Stomach (tissue), 9 donors: ENCODE results near the gene LAMTOR1. TPM values are rescaled to one million over a fixed set of nuclear protein-coding genes. Genes with fewer than 3 reads are reported as not detected.

ENCODE experiments used
- DNase-seq, 2 donors: peaks; one replicate each; pipeline versions ENCODE4 v3.0.0 to v3.0.0-alpha.2; 2013 to 2019
- H3K27ac ChIP-seq, 5 donors: fragments of 200-600 bp in 4 of 5; sonication (generic) in 4 of 5; one replicate each; pipeline ENCODE4 v1.5.1; 2013 to 2019; ENCODE audit warnings: mild to moderate bottlenecking in 1 of 5, moderate library complexity in 1 of 5
- H3K27me3 ChIP-seq, 3 donors: fragments of 200-600 bp; sonication (generic); one replicate each; pipeline ENCODE4 v1.5.1; 2017 to 2019; ENCODE audit warnings: mixed run types in 1 of 3
- H3K36me3 ChIP-seq, 4 donors: fragments of 200-600 bp; sonication (generic); 1 replicate in 3 of 4; 2 replicates in 1 of 4; pipeline ENCODE4 v1.5.1; 2016 to 2019
- H3K4me1 ChIP-seq, 4 donors: fragments of 200-600 bp; sonication (generic); one replicate each; pipeline ENCODE4 v1.5.1; 2016 to 2019
- H3K4me3 ChIP-seq, 4 donors: fragments of 200-600 bp; sonication (generic) in 3 of 4; one replicate each; pipeline ENCODE4 v1.5.1; 2016 to 2019; ENCODE audit warnings: mild to moderate bottlenecking in 1 of 4
- H3K9me3 ChIP-seq, 4 donors: fragments of 200-600 bp; sonication (generic); one replicate each; pipeline ENCODE4 v1.5.1; 2016 to 2019
- EP300 ChIP-seq: sonication (generic); formaldehyde crosslinking; IDR thresholded peaks from one replicate; pipeline ENCODE4 v1.6.1; 2017; ENCODE audit warnings: antibody characterized with exemption
- POLR2A ChIP-seq, 4 donors: fragments of 450-650 bp; IDR thresholded peaks; one replicate each; pipeline ENCODE4 v1.6.1; 2016; ENCODE audit warnings: antibody characterized with exemption in 4 of 4, control low read depth in 2 of 4, mild to moderate bottlenecking in 1 of 4, moderate library complexity in 1 of 4
- POLR2AphosphoS5 ChIP-seq, 3 donors: sonication (generic); formaldehyde crosslinking; IDR thresholded peaks; one replicate each; pipeline ENCODE4 v1.6.1; 2016; ENCODE audit warnings: antibody characterized with exemption in 3 of 3
- WGBS, 5 donors: extraction: QIAGEN DNeasy Blood & Tissue Kit in 3 of 5; methylation state at CpG; one replicate each; pipeline versions ENCODE4 v1.1.5 to v1.1.7; 2013 to 2018; 5-methylcytosine and 5-hydroxymethylcytosine counted together
- intact Hi-C: fragments of 100-400 bp; cut with DNase I; formaldehyde crosslinking; loops from one replicate; pipeline ENCODE4 v1.15.1; 2023; ENCODE audit warnings: low total_unique reads
- polyA plus RNA-seq, 3 donors: library from polyadenylated mRNA; stranded (reverse); fragments of 200-250 nt; gene quantifications; one replicate each; pipeline ENCODE4 v1.2.3, GENCODE V29; 2013
- total RNA-seq, 5 donors: library from RNA; depleted of rRNA; stranded (reverse); fragments of >200 nt; gene quantifications; one replicate each; pipeline versions ENCODE4 v1.1.0 to v1.2.3, GENCODE V29; 2014 to 2016
- TF ChIP-seq, protein P1 (sequence below), 7 experiments: fragments of 450-650 bp in 4 of 7; fragments of 200-600 bp in 3 of 7; sonication (generic) in 3 of 7; IDR thresholded peaks; one replicate each; pipeline ENCODE4 v1.5.1; 2016 to 2019; ENCODE audit warnings: antibody characterized with exemption in 7 of 7, control low read depth in 2 of 7, mild to moderate bottlenecking in 1 of 7
- donor health status: healthy with polysubstance abuse.
- donor health status: Bipolar disorder and iron deficiency.
- donor health status: healthy.

The LAMTOR1 gene
- total and polyA plus RNA-seq, 8 donors: 3.5 to 159 (median 94.3) TPM

DNA sequence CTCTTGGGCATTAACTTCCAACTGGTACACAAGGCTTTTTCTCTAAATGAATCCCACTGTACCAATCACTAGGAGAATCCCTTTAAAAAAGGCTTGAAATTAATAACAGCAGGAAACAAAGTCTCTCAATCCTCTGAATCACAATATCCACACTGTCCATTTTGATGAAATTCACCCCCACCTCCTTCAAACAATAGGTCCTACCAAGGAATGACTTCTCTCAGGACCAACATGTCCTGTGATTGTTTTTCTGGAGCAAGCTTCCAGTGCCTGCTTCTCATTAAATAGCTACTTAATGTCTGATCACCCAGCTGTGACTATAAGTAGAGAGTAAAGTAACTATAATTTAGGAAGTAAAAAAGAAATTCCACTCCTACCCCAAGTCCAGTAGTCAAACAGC, 35.8 kb downstream of the LAMTOR1 start:
- H3K27me3 ChIP-seq: no peaks in the 10 kb centered on the region
- H3K4me3 ChIP-seq: no peak overlapping the region
- no peaks in the 10 kb centered on the region for H3K9me3 ChIP-seq
- intact Hi-C loops: no loop called here
- peaks cover 32 to 61% (median 45%) of the 10 kb centered on the region in 4 donors for H3K4me1 ChIP-seq
- H3K36me3 ChIP-seq: peaks cover 0 to 19% (median 8%) of the 10 kb centered on the region in 4 donors
- peak overlapping the region in 3 of 5 donors; percentile 38 to 80 (median 42) for H3K27ac ChIP-seq
- DNase-seq: no peak
- TF ChIP-seq EP300: no peak
- TF ChIP-seq, protein P1, sequence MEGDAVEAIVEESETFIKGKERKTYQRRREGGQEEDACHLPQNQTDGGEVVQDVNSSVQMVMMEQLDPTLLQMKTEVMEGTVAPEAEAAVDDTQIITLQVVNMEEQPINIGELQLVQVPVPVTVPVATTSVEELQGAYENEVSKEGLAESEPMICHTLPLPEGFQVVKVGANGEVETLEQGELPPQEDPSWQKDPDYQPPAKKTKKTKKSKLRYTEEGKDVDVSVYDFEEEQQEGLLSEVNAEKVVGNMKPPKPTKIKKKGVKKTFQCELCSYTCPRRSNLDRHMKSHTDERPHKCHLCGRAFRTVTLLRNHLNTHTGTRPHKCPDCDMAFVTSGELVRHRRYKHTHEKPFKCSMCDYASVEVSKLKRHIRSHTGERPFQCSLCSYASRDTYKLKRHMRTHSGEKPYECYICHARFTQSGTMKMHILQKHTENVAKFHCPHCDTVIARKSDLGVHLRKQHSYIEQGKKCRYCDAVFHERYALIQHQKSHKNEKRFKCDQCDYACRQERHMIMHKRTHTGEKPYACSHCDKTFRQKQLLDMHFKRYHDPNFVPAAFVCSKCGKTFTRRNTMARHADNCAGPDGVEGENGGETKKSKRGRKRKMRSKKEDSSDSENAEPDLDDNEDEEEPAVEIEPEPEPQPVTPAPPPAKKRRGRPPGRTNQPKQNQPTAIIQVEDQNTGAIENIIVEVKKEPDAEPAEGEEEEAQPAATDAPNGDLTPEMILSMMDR (IDR thresholded peaks at IDR 0.05): no peak

DNA sequence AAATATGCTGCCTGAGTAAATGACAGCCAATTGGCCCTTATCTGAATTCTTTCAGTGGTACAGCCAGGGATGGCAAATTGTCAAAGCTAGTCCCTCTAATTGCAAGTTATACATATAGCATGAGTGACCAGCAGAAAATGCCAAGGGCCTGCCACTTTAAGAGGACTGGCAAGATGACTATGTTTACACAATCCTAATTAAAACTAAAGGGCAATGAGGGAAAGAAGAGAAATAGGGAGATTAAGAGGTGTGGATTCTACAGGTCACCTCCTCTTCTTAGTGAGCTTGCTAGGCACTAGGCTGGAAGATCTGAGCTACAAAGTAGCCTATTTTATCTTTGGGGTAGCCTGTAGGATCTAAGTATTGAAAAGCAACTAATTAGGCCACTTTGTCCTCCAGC, 36.2 kb downstream of the LAMTOR1 start:
- no peaks in the 10 kb centered on the region for H3K27me3 ChIP-seq
- no peak overlapping the region for H3K4me3 ChIP-seq
- intact Hi-C loops: no loop called here
- peaks cover 0 to 24% (median 11%) of the 10 kb centered on the region in 4 donors for H3K36me3 ChIP-seq
- no peak for TF ChIP-seq EP300
- TF ChIP-seq POLR2A (IDR thresholded peaks at IDR 0.05): no peak
- TF ChIP-seq, protein P1 (IDR thresholded peaks at IDR 0.05): no peak
- TF ChIP-seq POLR2AphosphoS5 (IDR thresholded peaks at IDR 0.05): no peak
- H3K9me3 ChIP-seq: no peaks in the 10 kb centered on the region
- H3K4me1 ChIP-seq: peaks cover 28 to 57% (median 41%) of the 10 kb centered on the region in 4 donors
- DNase-seq: no peak
- peak overlapping the region in 3 of 5 donors; percentile 38 to 80 (median 42) for H3K27ac ChIP-seq

DNA sequence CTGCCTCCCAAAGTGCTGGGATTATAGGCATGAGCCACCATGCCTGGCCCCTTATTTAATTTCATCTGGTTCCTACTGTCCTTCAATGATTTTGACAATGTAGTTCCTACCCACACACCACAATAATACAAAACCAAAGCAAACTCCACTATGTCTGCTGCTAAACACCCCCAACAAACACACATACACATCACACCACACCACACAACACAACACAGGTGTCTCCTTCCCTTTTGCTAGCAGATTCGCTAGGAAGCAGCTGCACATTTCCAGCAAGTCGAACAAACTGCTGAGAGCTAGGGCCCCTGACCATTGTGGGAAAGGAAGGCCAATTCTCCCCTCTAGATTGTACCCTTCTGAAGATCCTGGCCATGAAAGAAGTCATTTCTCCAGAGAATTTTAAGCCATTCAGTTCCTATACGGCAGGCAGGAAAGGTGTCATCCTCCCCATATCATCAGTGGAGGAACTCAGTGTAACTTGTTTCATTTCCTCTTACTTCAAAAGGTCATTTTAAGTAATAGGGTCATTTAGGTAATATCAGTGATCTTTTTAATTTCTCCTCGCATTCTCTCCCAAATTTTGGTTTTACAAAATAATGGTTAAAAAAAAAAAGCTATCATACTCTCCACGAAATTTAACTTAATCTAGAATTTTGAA, 41.2 kb downstream of the LAMTOR1 start:
- H3K9me3 ChIP-seq: no peaks in the 10 kb centered on the region
- H3K27ac ChIP-seq: no peak overlapping the region
- H3K4me1 ChIP-seq: peaks cover 0 to 9% (median 5%) of the 10 kb centered on the region in 4 donors
- TF ChIP-seq, protein P1 (IDR thresholded peaks at IDR 0.05): no peak
- TF ChIP-seq POLR2AphosphoS5 (IDR thresholded peaks at IDR 0.05): no peak
- no peak for TF ChIP-seq POLR2A (IDR thresholded peaks at IDR 0.05)
- TF ChIP-seq EP300: no peak
- H3K36me3 ChIP-seq: peaks cover 0 to 32% (median 13%) of the 10 kb centered on the region in 4 donors
- H3K27me3 ChIP-seq: no peaks in the 10 kb centered on the region
- no peak for DNase-seq
- WGBS, 5 donors: 88 to 93% (median 93%) methylated on average over 5 of the region's 5 CpGs
- no peak overlapping the region for H3K4me3 ChIP-seq
- intact Hi-C loops: no loop called here

DNA sequence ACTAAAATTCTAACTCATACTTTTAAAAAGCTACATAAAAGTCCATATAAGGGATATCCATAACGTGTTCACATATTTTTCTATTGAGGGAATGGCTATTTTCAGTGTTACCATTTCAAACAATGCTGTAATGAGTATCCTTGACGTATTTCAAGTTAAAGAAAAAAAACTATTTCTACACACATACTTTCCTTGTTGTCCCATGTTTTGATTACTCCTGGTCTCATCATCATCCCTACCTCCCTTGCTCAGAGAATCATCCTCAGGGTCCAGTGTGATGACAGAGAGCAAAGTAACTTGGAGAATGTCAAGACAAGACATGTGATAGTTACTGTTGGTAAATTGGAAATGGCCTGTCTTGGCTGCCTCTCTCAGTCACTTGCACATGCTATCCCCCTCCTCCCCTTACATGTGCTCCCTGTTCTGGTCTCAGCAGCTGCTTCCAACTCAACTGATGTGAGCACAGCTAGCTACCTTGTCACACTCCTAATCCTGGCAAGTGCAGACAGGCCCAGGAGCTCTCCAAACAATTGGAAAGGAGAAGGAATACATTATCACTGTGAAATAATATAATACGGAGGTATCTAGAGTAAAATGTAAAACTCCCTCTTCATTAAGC, 44.6 kb downstream of the LAMTOR1 start:
- no peaks in the 10 kb centered on the region for H3K27me3 ChIP-seq
- no peak overlapping the region for H3K27ac ChIP-seq
- H3K4me1 ChIP-seq: peaks cover 0 to 11% (median 3%) of the 10 kb centered on the region in 4 donors
- no peaks in the 10 kb centered on the region for H3K9me3 ChIP-seq
- peaks cover 0 to 29% (median 13%) of the 10 kb centered on the region in 4 donors for H3K36me3 ChIP-seq
- no peak overlapping the region for H3K4me3 ChIP-seq
- no peak for DNase-seq
- 79 to 87% (median 82%) methylated on average over 3 of the region's 3 CpGs for WGBS, 5 donors
- intact Hi-C loops: no loop called here
- TF ChIP-seq EP300 (no peak), POLR2A (IDR thresholded peaks at IDR 0.05) (no peak), POLR2AphosphoS5 (IDR thresholded peaks at IDR 0.05) (no peak)
- TF ChIP-seq, protein P1 (IDR thresholded peaks at IDR 0.05): no peak
